ENCODE results near the gene MAU2. TPM values are rescaled to one million over a fixed set of nuclear protein-coding genes. Genes with fewer than 3 reads are reported as not detected.

Gene MAU2
- total and polyA plus RNA-seq, 2 of the 8 experiments (the other 6 are each of a cell fraction or from before 2014, with no cell fraction given): 32.0 to 40.8 TPM

GRCh38 chr19:19388568-19389555 lies 68.2 kb downstream of the MAU2 start (continued):
- TF ChIP-seq CTCF (IDR thresholded peaks at IDR 0.05; ENCODE audit: control extremely low read depth in 1 of 3, insufficient read depth in 1 of 3, low read depth in 1 of 3, low read length in 3 of 3): no peak
- no peak for TF ChIP-seq ATF3 (IDR thresholded peaks at IDR 0.05; ENCODE audit: insufficient read depth, low read depth, low read length)
- TF ChIP-seq MAX (IDR thresholded peaks at IDR 0.05): no peak
- no peak for TF ChIP-seq GTF2F1 (IDR thresholded peaks at IDR 0.05; ENCODE audit: borderline replicate concordance, low read depth, low read length)
- TF ChIP-seq CBX5 (IDR thresholded peaks at IDR 0.05; ENCODE audit: low read depth, low read length): no peak
- TF ChIP-seq BACH1 (IDR thresholded peaks at IDR 0.05; ENCODE audit: low read length): no peak
- TF ChIP-seq ZNF274 (IDR thresholded peaks at IDR 0.05; ENCODE audit: borderline replicate concordance, extremely low read depth, low read length): no peak
- TF ChIP-seq RXRA (IDR thresholded peaks at IDR 0.05; ENCODE audit: insufficient read depth, low read depth, low read length): no peak
- no peak for TF ChIP-seq BCL11A (IDR thresholded peaks at IDR 0.05; ENCODE audit: low read depth in 2 of 2, low read length in 2 of 2)
- TF ChIP-seq CREB1 (IDR thresholded peaks at IDR 0.05): no peak
- TF ChIP-seq TBP (IDR thresholded peaks at IDR 0.05; ENCODE audit: low read depth, low read length): no peak
